ENCODE data around the gene DYNLT2B.
"Not testable (repeated sequence)": the region's sequence is repeated elsewhere in the genome, so short reads cannot be mapped to it uniquely, and the experiment has no call there.

The DYNLT2B gene

GRCh38 chr3:196326936-196327335, 8.9 kb upstream of the DYNLT2B start:
- DNase-seq (ENCODE audit: low read depth in 3 of 3): no peak

- DNase-seq (ENCODE audit: low read depth in 3 of 3): no peak
Measured at GRCh38 chr3:196323691-196324090, 5.7 kb upstream of the DYNLT2B start.

- no peak for DNase-seq (ENCODE audit: low read depth in 3 of 3)
Measured at GRCh38 chr3:196323016-196323415, 5.0 kb upstream of the DYNLT2B start.

GRCh38 chr3:196321162-196321561, 3.1 kb upstream of the DYNLT2B start:
- DNase-seq (ENCODE audit: low read depth in 3 of 3): no peak

GRCh38 chr3:196320137-196320536, 2.1 kb upstream of the DYNLT2B start:
- no peak for DNase-seq (ENCODE audit: low read depth in 3 of 3)

GRCh38 chr3:196316799-196317686, 997 bp downstream of the DYNLT2B start:
- peak in 1 of 3 donors; percentile 41 for DNase-seq (ENCODE audit: low read depth in 3 of 3)

GRCh38 chr3:196315821-196316220, 2.2 kb downstream of the DYNLT2B start:
- no peak for DNase-seq (ENCODE audit: low read depth in 3 of 3)

GRCh38 chr3:196314597-196314996, 3.4 kb downstream of the DYNLT2B start:
- DNase-seq (ENCODE audit: low read depth in 3 of 3): no peak

DNA sequence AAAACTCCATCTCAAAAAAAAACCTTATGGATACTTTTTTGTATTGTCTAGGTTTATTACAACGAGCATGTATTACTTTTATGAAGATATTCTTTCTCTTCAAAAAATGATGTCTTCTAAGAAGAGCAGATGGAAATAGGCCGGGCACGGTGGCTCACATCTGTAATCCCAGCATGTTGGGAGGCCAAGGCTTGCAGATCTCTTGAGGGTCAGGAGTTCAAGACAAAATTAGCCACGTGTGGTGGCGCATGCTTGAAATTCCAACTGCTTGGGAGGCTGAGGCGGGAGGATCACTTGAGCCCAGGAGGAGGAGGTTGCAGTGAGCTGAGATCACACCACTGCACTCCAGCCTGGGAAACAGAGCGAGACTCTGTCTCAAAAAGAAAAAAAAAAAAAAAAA, 4.0 kb downstream of the DYNLT2B start:
- not testable (repeated sequence) for DNase-seq (ENCODE audit: low read depth in 3 of 3)

GRCh38 chr3:196302960-196303359, 15.1 kb downstream of the DYNLT2B start:
- not testable (repeated sequence) for DNase-seq (ENCODE audit: low read depth in 3 of 3)

DNA sequence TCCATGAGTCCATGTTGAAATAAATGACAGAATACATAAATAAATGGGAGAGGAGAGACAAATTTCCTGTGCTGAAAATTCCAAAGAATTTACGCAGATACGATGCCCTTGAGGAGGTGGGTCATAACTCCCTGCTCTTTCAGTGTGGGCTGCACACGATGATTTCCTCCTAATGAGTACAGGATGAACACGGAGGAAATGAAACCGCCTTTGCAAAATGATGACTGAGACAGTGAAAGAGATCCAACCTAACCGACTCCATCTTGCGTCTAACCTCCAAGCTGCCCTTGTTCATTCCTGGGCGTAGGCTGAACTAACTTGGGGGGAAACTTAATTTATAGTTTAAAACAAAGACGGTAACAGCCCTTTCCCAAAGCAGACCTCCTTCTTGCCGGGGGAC, 15.5 kb downstream of the DYNLT2B start:
- not testable (repeated sequence) for DNase-seq (ENCODE audit: low read depth in 3 of 3)

DNA sequence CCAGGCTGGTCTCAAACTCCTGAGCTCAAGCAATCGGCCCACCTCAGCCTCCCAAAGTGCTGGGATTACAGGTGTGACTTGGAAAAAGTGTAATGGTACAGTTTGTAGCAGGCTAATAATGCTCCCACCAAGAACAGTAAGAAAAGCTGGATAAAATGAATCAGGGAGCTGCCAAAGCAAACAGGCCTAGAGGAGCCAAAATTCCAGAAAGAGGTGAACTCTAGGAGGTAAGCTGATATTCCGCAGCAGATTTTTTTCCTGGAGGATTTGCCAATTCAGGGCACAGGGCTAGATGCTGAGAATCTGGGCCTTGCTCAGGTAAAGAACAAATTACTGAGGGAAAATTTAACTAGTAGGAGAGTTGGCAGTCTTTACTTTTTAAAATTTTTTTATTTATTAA, 19.5 kb downstream of the DYNLT2B start:
- DNase-seq (ENCODE audit: low read depth in 3 of 3): no peak

DNA sequence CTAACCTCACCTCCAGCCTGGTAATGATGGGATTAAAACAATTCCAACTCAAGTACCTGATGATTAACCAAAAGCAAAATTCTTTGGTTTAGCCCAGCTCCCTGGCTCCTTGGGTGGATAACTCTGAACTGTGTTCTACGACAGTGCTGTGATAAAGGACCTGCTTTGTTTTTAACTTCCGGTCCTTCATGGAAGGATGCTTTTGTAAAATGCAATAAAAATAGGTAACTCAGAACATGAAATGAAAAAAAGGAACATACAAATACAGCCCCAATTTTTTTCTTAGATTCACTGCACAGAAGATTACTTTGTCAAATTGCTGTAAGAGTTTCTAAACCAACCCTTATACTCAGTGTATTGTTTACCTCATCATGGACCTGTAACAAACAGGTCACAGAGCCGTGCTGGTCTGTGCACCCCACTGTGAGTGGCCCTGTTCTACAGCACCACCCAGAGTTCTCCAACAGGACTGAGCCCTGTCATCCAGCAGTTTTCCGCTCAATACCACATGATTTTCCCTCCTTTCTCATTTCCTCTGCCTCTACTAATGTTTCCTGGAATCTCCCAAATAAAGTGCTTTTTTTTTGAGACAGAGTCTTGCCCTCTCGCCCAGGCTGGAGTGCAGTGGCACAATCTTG, 25.6 kb downstream of the DYNLT2B start:
- DNase-seq (ENCODE audit: low read depth in 3 of 3): no peak

DNA sequence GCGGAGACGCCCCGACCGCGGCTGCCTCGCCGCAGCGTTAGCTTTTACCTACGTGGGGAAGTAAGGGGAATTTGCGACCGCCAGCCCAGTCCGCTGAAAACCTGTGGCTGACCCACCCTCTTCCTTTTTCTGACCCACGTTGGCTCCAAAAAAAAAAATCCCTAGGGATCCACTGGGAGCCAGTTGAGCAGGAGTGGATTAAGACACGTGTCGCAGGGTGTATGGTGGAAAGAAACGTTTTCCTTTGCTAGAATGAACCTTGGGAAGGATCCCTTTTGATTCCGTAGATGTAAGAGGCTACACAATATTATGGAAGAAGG, 29.9 kb downstream of the DYNLT2B start:
- no peak for DNase-seq (ENCODE audit: low read depth in 3 of 3)

- DNase-seq (ENCODE audit: low read depth in 3 of 3): peak; percentile 55 to 67 (median 66)
Measured at GRCh38 chr3:196287440-196288140, 30.4 kb downstream of the DYNLT2B start, which contains the start of gene PCYT1A. Gene PCYT1A, minus strand, starts transcription at chr3:196287726. Its CDS starts 17,195 bp downstream, at chr3:196270531.

DNA sequence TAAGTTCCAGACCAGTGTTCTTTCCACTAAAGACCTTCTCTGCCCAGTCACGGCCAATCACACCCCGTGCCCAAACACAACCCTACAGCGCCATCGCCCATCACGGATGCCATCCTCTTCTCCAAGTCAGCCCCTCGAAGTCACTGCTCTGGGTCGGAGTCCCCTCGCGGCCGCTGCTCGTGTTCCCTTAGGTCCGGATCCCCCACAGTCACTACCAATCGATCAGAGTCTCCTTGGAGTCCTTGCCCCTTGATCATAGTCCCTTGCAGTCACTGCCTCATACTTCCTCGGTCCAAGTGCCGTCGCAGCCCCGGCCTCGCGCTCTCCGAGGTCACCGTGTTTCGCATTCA, 31.0 kb downstream of the DYNLT2B start:
- DNase-seq (ENCODE audit: low read depth in 3 of 3): peak in 1 of 3 donors; percentile 27

DNA sequence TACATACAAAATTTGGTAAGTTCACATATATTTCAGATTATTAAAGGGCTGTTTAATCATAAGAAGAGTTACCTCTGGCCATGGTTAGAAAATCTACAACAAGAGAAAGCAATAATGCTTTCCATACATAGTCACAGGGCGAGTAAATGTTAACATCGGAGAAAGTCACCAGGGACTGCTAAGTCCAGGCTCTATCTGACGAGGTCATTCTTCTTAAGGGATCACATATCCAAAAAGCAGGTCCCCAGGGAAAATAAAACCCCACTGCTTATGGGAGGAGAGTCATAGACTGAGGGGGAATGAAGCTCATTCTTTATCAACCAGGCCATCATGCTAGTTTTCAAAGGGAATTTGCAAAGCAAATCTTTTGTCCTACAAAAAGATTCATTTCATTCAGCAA, 33.6 kb downstream of the DYNLT2B start:
- no peak for DNase-seq (ENCODE audit: low read depth in 3 of 3)

- DNase-seq (ENCODE audit: low read depth in 3 of 3): no peak
Measured at GRCh38 chr3:196281962-196282361, 36.1 kb downstream of the DYNLT2B start.

- DNase-seq (ENCODE audit: low read depth in 3 of 3): no peak
Measured at GRCh38 chr3:196280689-196281440, 37.2 kb downstream of the DYNLT2B start.

- DNase-seq (ENCODE audit: low read depth in 3 of 3): no peak
Measured at GRCh38 chr3:196275126-196275525, 42.9 kb downstream of the DYNLT2B start.

- DNase-seq (ENCODE audit: low read depth in 3 of 3): peak; percentile 44 to 60 (median 53)
Measured at GRCh38 chr3:196274585-196274984, 43.5 kb downstream of the DYNLT2B start.

- no peak for DNase-seq (ENCODE audit: low read depth in 3 of 3)
Measured at GRCh38 chr3:196273655-196274054, 44.4 kb downstream of the DYNLT2B start.
